Psoas muscle (tissue), 8 donors: ENCODE results near the gene COBLL1. TPM values are rescaled to one million over a fixed set of nuclear protein-coding genes. Genes with fewer than 3 reads are reported as not detected.

Experiments used
- ATAC-seq, 4 donors: fragments of 200-7000 bp; cut with Tn5 transposase; one replicate each; pipeline ENCODE4 v1.9.1; 2020; ENCODE audit warnings: moderate library complexity in 3 of 4, mild to moderate bottlenecking in 2 of 4
- DNase-seq, 2 donors: peaks; one replicate each; pipeline ENCODE4 v3.0.0-alpha.2; 2020
- H3K27ac ChIP-seq: fragments of 200-600 bp; one replicate; pipeline ENCODE4 v1.8.0; 2022
- H3K27me3 ChIP-seq, 3 donors: fragments of 200-600 bp in 1 of 3; one replicate each; pipeline versions ENCODE4 v1.6.1 to v1.8.0; 2013 to 2022; ENCODE audit warnings: low read length in 2 of 3, mild to moderate bottlenecking in 2 of 3, moderate library complexity in 1 of 3; ENCODE audit not compliant: insufficient read depth in 3 of 3
- H3K36me3 ChIP-seq, 2 donors: fragments of 200-600 bp in 1 of 2; one replicate each; pipeline versions ENCODE4 v1.6.1 to v1.8.0; 2013 to 2022; ENCODE audit warnings: low read depth in 1 of 2, mild to moderate bottlenecking in 1 of 2, moderate library complexity in 1 of 2; ENCODE audit not compliant: insufficient read depth in 1 of 2
- H3K4me1 ChIP-seq: fragments of 200-600 bp; one replicate; pipeline ENCODE4 v1.8.0; 2022
- H3K4me3 ChIP-seq: fragments of 200-600 bp; one replicate; pipeline ENCODE4 v1.8.0; 2022; ENCODE audit warnings: mild to moderate bottlenecking
- H3K9me3 ChIP-seq: fragments of 200-600 bp; one replicate; pipeline ENCODE4 v1.8.0; 2022
- CTCF ChIP-seq: fragments of 200-600 bp; IDR thresholded peaks from one replicate; pipeline ENCODE4 v1.8.0; 2022; ENCODE audit warnings: antibody characterized with exemption
- WGBS, 3 donors: extraction: QIAGEN DNeasy Blood & Tissue Kit; methylation state at CpG; one replicate each; pipeline versions ENCODE4 v1.1.6 to v1.1.7; 2013; 5-methylcytosine and 5-hydroxymethylcytosine counted together
- intact Hi-C, 2 donors: fragments of 100-400 bp; cut with DNase I; formaldehyde crosslinking; loops; one replicate each; pipeline versions ENCODE4 v1.11.0 to v1.14.2; 2022
- polyA plus RNA-seq, 3 donors: library from polyadenylated mRNA; stranded (reverse); fragments of 200-250 nt; gene quantifications; one replicate each; pipeline ENCODE4 v1.2.3, GENCODE V29; 2013
- total RNA-seq, 4 donors: library from RNA; stranded (reverse); fragmentation: NEBNext Ultra II Directional in 2 of 4; extraction: Animal tissue kit (Norgen Biotek cat#: 25700) in 2 of 4; gene quantifications; one replicate each; pipeline versions ENCODE4 v1.2.1 to v1.2.4, GENCODE V29; 2021 to 2023
- donor health status: healthy with polysubstance abuse.
- donor health status: DM: no; HTN: no; CAD: no; lungs with moderate emphysema.
- donor health status: Bipolar disorder and iron deficiency.
- donor health status: healthy.
- donor health status: DM: yes; HTN: yes; CAD: no.
- donor health status: DM: no; HTN: no; CAD: no.
- donor health status: DM: no; HTN: no; CAD: no.
- donor health status: DM: yes; HTN: yes; CAD: no.

Gene COBLL1
- total and polyA plus RNA-seq, 7 donors, result 1.5 to 6.1 (median 3.4) TPM

GRCh38 chr2:164882276-164882675 is 40.7 kb upstream of the COBLL1 start:
- H3K27ac ChIP-seq, result no peak overlapping the region
- ATAC-seq, result no peak
- 68 to 77% (median 69%) methylated on average over 9 of the region's 9 CpGs for WGBS, 3 donors
- no peak for TF ChIP-seq CTCF
- no peak for DNase-seq
- H3K36me3 ChIP-seq, result no peaks in the 10 kb centered on the region
- intact Hi-C loops, result no loop called here
- H3K9me3 ChIP-seq, result no peaks in the 10 kb centered on the region
- H3K4me1 ChIP-seq, result no peaks in the 10 kb centered on the region
- H3K4me3 ChIP-seq, result no peak overlapping the region
- H3K27me3 ChIP-seq, result no peaks in the 10 kb centered on the region

- DNase-seq, result no peak
- no peaks in the 10 kb centered on the region for H3K27me3 ChIP-seq
- no peaks in the 10 kb centered on the region for H3K4me1 ChIP-seq
- H3K27ac ChIP-seq, result no peak overlapping the region
- H3K4me3 ChIP-seq, result no peak overlapping the region
- H3K36me3 ChIP-seq, result no peaks in the 10 kb centered on the region
- no peak for TF ChIP-seq CTCF
- no peaks in the 10 kb centered on the region for H3K9me3 ChIP-seq
- intact Hi-C loops, result no loop called here
- WGBS, 3 donors, result 85 to 100% (median 96%) methylated on average over 1 of the region's 1 CpG
- ATAC-seq, result no peak
These were observed 39.9 kb upstream of the COBLL1 start for GRCh38 chr2:164881524-164881923.

GRCh38 chr2:164879901-164880535 is 38.4 kb upstream of the COBLL1 start:
- Histone ChIP-seq H3K27me3 (no peaks in the 10 kb centered on the region), H3K27ac (no peak overlapping the region), H3K36me3 (no peaks in the 10 kb centered on the region), H3K9me3 (no peaks in the 10 kb centered on the region), H3K4me1 (no peaks in the 10 kb centered on the region), H3K4me3 (no peak overlapping the region)
- DNase-seq, result no peak
- TF ChIP-seq CTCF, result no peak
- intact Hi-C loops, result no loop called here
- ATAC-seq, result no peak
- 23 to 33% (median 27%) methylated on average over 2 of the region's 2 CpGs for WGBS, 3 donors

GRCh38 chr2:164877927-164878326 is 36.3 kb upstream of the COBLL1 start:
- no peaks in the 10 kb centered on the region for H3K9me3 ChIP-seq
- no peaks in the 10 kb centered on the region for H3K4me1 ChIP-seq
- intact Hi-C loops, result no loop called here
- DNase-seq, result no peak
- no peaks in the 10 kb centered on the region for H3K36me3 ChIP-seq
- no peak for TF ChIP-seq CTCF
- no peak for ATAC-seq
- H3K27ac ChIP-seq, result no peak overlapping the region
- no peaks in the 10 kb centered on the region for H3K27me3 ChIP-seq
- no peak overlapping the region for H3K4me3 ChIP-seq

GRCh38 chr2:164877169-164877568 is 35.5 kb upstream of the COBLL1 start:
- no peak overlapping the region for H3K4me3 ChIP-seq
- no peak for ATAC-seq
- no peak for TF ChIP-seq CTCF
- DNase-seq, result no peak
- 92 to 95% (median 94%) methylated on average over 4 of the region's 4 CpGs for WGBS, 3 donors
- no peaks in the 10 kb centered on the region for H3K27me3 ChIP-seq
- no peaks in the 10 kb centered on the region for H3K4me1 ChIP-seq
- no peaks in the 10 kb centered on the region for H3K36me3 ChIP-seq
- no peaks in the 10 kb centered on the region for H3K9me3 ChIP-seq
- no peak overlapping the region for H3K27ac ChIP-seq
- intact Hi-C loops, result no loop called here
